PC-9 (cell line): ENCODE results near the gene TCEANC2.

Experiments used
- EZH2 ChIP-seq: fragments of 200-600 bp; sonication (generic); IDR thresholded peaks from 2 replicates; pipeline ENCODE4 v1.8.0; 2017; ENCODE audit warnings: antibody characterized with exemption, low read depth
- TF ChIP-seq, protein P1 (sequence below): fragments of 200-600 bp; sonication (generic); conservative IDR thresholded peaks from 2 replicates; pipeline ENCODE4 v1.6.1; 2017; ENCODE audit warnings: mixed run types, antibody characterized with exemption, mild to moderate bottlenecking, moderate library complexity

DNA sequence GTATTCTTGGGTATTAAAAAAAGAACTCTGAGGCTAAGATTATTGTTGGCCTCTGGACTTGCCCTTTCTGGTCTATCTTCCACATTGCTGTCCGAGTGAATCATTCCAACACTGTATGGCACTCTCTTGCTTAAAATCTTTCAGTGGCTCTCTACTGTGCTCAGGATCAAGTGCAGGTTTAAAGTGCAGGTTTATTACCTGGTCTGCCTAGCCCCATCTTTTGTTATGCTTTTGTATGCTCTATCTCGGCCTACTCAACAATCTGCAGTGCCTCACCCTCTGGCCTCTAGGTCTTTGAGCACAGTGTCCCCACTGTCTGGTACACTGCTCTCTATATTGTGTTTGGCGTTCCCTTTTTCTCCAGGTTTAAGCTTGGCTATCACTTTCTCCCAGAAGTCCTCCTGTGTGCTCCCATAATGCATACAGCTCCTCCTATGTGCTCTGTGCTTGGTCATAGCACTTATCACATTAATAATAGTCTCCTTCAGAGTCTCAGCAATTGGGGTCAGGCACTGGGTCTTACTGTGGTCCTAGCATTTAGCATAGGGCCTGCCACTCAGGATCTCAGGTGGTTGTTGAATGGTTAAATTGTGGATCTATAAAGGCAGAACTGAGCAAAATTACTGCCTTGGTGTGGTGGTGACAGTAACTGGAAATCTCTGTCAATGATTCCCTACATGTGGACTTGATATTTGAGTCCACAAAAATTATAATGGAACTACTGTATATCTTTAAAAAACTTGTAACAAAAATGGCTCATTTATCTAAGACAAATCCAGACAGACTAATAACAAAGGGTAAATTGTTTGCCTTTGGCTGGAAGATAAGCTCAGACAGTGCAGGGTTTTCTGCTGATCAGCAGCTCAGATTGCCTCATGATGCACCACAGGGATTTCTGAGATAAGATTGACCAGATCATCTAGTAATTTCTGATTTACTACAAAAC, 24.8 kb upstream of the TCEANC2 start:
- TF ChIP-seq, protein P1, sequence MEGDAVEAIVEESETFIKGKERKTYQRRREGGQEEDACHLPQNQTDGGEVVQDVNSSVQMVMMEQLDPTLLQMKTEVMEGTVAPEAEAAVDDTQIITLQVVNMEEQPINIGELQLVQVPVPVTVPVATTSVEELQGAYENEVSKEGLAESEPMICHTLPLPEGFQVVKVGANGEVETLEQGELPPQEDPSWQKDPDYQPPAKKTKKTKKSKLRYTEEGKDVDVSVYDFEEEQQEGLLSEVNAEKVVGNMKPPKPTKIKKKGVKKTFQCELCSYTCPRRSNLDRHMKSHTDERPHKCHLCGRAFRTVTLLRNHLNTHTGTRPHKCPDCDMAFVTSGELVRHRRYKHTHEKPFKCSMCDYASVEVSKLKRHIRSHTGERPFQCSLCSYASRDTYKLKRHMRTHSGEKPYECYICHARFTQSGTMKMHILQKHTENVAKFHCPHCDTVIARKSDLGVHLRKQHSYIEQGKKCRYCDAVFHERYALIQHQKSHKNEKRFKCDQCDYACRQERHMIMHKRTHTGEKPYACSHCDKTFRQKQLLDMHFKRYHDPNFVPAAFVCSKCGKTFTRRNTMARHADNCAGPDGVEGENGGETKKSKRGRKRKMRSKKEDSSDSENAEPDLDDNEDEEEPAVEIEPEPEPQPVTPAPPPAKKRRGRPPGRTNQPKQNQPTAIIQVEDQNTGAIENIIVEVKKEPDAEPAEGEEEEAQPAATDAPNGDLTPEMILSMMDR: no peak
- TF ChIP-seq EZH2: no peak
